HG02884 (cell line): ENCODE measurements around the gene KCNJ9.
"Not testable (repeated sequence)": the region's sequence is repeated elsewhere in the genome, so short reads cannot be mapped to it uniquely, and the experiment has no call there.

Source experiments
- ATAC-seq: cut with Tn5 transposase; IDR thresholded peaks from one replicate; pipeline ENCODE4 v1.9.1; 2021; ENCODE audit warnings: mild to moderate bottlenecking, moderate library complexity; ENCODE audit not compliant: unreplicated experiment

KCNJ9 gene

GRCh38 chr1:160101717-160102522 lies 20.6 kb downstream of the KCNJ9 start:
- no peak for ATAC-seq

DNA sequence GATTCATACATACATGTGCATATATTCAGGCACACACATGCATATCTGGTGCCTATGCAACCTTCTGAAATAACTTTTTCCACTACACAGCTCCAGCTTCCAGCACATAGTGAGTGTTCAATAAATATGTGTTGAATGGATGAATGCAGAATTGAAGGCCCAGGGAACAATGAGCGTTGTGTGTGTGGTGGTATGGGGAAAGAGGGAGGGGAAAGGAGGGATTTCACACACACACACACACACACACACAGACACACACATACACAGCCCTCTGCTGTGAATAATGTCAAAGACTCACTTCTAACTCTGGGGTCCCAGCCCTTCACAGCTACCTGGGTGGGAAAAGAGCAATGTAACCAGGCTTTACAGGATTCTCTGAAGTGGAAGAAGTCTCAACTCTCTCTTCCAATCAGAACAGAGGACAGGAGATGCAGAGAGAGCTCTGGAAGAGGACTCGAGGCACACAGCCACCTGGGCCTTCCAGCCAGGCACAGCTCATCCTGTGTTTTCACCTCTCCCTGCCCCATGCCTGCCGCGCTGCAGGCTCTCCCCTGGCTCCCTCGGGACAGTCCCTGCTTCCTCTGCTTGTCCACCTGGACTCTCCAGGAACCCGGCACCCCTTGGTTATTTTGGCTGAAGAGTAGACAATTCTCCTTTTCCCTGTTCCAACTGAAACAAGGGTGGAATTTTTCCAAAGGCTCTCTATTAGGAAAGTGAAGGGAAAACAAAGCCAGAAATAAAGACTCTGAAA lies 22.5 kb downstream of the KCNJ9 start:
- no peak for ATAC-seq

DNA sequence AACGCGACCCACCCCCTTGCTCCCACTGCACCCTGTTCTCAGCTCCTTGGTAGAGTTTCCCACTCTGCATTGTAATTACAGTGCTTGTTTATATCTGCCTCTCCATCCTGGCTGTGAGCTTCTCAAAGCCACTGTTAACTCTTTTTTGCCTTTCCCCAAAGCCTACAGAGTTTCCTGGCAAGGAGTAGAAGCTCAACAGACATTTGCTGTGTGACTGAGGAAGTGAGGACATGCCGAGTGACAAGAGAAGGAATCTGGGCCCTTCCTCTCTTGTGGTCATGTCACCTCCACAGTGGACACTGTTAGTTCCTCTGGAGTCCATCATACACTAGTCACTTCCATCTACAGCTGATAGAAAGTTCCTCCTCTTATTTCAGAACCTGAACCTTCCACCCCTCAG lies 23.1 kb downstream of the KCNJ9 start:
- ATAC-seq: no peak

DNA sequence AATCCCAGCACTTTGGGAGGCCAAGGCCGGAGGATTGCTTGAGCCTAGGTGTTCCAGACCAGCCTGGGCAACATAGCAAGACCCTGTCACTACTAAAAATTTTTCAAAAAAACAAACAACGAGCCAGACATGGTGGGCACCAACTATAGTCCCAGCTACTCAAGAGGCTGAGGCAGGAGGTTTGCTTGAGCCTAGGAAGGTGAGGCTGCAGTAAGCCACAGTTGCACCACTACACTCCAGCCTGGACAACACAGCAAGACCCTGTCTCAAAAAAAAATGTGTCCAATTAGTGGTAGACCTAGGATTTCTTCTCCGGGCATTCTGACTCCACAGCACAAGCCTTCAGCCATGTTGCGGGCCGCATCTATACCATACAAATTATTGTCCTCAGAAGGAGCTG lies 23.8 kb downstream of the KCNJ9 start:
- no peak for ATAC-seq

GRCh38 chr1:160107512-160107911 lies 26.2 kb downstream of the KCNJ9 start:
- no peak for ATAC-seq

DNA sequence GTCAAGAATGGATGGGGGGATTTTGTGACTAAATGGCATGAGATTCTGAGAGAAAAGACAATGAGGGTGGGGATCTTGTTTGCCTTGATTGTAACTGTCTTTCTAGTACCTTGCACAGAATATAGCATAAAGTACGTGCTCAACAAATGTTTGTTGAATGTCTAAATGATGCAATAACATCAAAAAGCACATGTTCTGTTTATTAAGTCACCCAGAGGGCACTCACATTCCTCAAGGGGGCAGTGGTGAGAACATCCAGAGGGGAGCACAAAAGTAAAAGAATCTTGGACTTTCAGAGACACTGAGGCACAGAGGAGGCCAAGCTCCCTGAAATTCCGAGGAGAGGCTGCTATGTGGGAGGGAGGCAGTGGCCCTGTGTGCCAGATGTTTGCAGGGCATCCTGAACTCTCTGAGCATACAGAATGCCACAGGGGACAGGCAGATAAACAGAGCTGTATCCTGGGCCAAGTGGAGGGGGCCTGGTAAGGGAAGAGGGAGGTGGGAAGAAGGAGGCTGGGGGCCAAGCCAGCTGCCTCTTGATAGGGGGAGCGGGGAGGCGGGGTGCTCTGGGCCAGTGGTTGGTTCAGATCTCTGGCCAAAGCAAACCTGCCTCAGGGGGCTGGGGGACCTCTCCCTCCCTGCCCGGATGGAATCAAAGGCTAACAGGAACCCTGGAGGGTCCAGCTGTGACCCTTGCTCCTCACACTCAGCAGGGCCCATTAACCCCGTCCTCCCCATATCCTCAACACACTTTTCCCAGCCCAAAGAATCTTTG lies 27.7 kb downstream of the KCNJ9 start:
- no peak for ATAC-seq

DNA sequence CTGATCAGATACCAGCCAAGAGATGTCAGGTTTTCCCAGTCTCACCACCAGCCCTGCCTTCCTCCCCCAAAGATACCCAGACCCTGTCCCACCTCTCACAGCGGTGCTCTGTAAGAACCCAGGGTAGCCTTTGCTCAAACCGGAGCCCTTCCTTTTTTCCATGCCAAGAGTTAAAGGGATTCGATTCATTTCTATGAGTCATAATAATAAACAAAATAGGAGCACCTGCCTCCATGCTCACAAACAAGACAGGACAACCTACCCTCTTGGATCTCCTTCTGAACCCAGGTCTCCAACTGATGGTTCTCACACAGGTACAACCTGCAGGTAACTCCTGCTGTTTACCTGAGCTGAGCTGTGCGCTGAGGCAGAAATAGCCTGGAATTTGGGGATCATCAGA lies 28.3 kb downstream of the KCNJ9 start:
- ATAC-seq: no peak

GRCh38 chr1:160111462-160111861 lies 30.1 kb downstream of the KCNJ9 start:
- ATAC-seq: not testable (repeated sequence)

GRCh38 chr1:160112357-160112756 lies 31.0 kb downstream of the KCNJ9 start:
- no peak for ATAC-seq

DNA sequence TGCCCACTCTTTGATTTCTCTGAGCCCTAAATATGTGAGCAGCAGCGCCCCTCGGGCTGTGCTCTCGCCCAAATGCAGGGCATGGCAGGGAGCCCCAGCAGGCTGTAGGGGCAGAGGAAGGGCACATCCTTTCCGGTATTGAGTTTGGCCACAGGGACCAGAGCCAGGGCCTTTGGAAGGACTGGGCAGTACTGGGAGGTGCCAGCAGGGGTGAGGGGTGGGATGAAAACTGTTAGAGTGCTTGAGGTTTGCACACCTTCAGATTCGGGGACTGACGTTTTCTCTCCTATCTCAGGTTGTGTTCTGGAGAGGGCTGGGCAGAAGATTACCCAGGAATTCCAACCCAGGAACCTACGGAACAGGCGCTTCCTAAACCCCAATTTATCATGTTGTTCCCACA lies 32.1 kb downstream of the KCNJ9 start:
- no peak for ATAC-seq

DNA sequence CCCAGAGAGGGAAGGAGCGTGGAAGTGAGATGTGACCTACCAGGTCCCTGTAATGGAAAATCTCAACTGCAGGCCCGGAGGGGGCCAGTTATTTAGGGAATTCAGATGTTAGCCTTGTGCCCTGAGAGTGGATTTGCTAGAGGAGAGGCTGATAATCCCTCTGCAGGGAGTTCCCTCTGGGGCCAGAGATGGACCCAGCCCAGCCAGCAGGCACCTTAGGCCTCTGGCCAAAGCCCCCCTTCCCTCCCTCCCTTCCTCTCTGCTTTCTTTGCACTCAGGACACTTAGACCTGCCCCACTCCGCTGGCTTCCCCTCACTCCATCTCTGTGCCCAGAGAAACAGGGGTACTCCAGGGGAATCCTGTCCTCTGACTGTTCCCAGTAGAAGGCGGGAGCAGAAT lies 32.7 kb downstream of the KCNJ9 start:
- no peak for ATAC-seq

DNA sequence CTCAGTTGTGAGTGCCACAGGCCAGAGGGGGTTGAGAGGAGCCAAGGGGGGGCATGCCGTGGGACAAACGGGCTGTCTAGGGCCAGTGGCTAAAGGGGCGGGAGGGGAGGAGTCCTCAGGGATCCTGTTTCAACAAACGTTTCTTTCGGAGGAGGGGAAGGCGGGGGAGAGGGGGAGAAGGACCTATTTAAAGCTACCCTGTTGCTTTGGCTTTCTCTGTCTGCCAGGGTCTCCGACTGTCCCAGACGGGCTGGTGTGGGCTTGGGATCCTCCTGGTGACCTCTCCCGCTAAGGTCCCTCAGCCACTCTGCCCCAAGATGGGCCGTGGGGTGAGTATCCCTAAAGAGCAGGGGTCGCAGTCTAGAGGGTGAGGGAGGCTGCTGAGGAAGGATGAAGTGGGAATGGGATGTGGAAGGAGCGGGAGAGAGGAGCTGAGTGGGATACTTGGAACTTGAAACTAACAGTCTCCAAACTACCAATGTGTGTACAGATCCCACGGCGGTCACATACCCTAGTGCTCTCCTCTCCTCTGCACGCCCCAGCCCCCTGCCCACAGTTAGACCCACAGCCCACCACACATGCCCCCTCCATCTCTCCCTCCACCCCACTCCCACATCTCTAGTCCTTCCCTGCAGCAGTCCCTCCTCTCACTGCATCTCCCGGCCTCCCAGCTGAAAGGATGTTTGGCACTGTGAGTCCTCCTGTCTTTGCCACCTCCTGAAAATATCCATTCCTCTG lies 34.4 kb downstream of the KCNJ9 start, which contains the start of gene ATP1A2:
Gene ATP1A2 (plus strand): TSS at position 215 of the 738 bp plus-strand sequence. CDS start 103 bp downstream, at position 318.
- no peak for ATAC-seq

- no peak for ATAC-seq
Observed at GRCh38 chr1:160116283-160117147, 35.2 kb downstream of the KCNJ9 start.

GRCh38 chr1:160117300-160117699 lies 36.0 kb downstream of the KCNJ9 start:
- ATAC-seq: no peak

DNA sequence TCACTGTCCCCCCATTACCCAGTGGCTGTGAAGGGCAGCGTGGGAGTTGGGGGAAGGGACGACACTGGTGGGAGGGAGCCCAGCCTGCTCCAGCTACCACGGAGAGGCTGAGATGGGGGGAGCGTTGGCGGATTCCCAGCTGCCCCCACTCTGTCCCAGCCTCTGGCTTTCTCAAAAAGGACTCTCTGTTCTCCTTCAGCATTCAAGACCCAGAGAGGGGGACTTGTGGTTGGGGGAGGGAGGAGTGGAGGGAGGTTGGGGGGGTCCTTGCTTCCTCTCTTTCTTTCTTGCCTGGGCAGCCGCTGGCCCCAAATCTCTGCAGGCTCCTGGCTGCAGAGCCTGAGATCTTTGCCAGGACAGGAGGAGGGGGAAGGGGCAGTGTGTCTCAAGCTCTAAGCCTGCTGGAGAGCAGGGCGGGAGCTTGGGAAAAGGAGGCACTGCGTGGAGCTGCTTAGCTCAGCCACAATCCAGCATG lies 36.4 kb downstream of the KCNJ9 start:
- no peak for ATAC-seq

GRCh38 chr1:160118928-160119327 lies 37.6 kb downstream of the KCNJ9 start:
- no peak for ATAC-seq

DNA sequence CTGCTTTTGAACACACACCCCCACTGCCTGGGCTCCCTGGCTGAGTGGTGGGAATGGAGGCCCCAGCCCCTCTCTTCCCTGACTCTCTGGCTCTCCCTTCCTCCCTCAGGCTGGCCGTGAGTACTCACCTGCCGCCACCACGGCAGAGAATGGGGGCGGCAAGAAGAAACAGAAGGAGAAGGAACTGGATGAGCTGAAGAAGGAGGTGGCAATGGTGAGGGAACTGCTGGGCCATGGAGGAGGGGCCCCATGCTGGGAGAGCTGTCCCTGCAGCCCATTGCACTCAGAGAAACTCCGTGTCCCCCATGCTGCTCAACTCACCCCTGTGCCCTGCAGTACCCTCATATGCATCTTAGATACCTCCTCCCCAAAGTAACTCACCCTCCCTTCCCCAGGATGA lies 39.5 kb downstream of the KCNJ9 start:
- ATAC-seq: no peak

DNA sequence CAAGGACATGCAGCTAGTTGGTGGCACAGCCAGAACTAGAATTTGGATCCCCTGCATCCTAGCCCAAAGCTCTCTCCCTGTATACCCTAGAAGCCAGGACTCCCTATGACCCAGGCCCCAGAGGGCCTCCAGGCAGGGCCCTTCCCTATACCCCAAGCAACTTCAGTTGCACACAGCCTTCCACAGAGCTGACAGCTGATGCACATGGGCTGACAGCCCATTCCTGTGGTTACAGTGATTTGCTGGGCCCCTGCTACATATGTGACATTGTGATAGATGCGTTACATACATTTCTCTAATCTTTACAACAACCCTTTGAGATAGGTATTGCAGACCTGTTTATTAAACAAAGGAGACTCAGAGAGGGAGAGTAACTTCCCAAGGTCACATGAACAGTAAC lies 40.0 kb downstream of the KCNJ9 start:
- ATAC-seq: no peak

DNA sequence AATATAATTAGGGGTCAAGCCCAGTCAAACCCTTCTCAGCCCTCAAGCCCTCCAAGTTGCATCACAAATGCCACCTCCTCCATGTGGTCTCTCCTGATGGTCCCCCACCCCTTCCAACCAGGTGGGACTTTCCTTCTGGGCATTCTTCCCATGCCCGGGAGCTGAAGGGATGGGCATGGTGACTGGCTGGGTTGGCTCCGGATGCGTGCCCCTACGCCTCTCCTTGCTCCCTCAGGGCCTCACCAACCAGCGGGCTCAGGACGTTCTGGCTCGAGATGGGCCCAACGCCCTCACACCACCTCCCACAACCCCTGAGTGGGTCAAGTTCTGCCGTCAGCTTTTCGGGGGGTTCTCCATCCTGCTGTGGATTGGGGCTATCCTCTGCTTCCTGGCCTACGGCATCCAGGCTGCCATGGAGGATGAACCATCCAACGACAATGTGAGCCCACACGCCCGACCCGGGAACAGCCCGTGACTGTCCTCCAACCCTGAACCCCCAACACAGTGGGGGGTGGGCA lies 41.7 kb downstream of the KCNJ9 start:
- ATAC-seq: no peak
